HG02840 (cell line): ENCODE data around the gene LRP6.
"Not testable (repeated sequence)": the region's sequence is repeated elsewhere in the genome, so short reads cannot be mapped to it uniquely, and the experiment has no call there.

Source experiments
- ATAC-seq: cut with Tn5 transposase; IDR thresholded peaks from one replicate; pipeline ENCODE4 v1.9.1; 2021; ENCODE audit warnings: mild to moderate bottlenecking, moderate library complexity, moderate number of reproducible peaks; ENCODE audit not compliant: unreplicated experiment, low FRiP score

LRP6 gene

GRCh38 chr12:12266873-12267741 is at the start of gene LRP6:
TSS of gene LRP6 (minus strand) at chr12:12267044. CDS start at chr12:12266735, 309 bp downstream.
- ATAC-seq, result peak; percentile 66

GRCh38 chr12:12315838-12316237 is 49.0 kb upstream of the LRP6 start:
- ATAC-seq, result no peak

DNA sequence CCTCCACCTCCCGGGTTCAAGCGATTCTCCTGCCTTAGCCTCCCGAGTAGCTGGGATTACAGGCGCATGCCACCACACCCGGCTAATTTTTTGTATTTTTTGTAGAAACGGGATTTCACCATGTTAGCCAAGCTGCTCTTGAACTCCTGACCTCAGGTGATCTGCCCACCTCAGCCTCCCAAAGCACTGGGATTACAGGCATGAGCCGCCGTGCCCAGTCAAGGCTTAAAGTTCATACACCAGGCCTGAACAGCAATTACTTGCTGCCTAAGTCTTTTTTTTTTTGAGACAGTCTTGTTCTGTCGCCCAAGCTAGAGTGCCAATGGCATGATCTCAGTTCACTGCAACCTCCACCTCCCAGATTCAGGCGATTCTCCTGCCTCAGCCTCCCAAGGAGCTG is 43.9 kb upstream of the LRP6 start:
- ATAC-seq, result not testable (repeated sequence)

- ATAC-seq, result no peak
These were observed 38.9 kb upstream of the LRP6 start for GRCh38 chr12:12305568-12306300.

DNA sequence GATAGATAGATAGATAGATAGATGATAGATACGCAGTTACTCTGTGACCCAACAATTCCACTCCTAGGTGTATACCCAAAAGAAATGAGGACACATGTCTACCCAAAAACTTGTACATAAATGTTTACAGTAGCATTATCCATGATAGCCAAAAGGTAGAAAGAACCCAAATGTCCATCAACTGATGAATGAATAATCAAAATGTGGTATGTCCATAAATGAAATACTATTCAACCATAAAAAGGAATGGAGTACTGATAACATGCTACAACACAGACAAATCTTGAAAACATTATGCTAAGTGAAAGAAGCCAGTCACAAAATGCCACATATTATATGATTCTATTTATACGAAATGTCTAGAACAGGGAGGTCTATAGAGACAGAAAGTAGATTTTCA is 36.1 kb upstream of the LRP6 start:
- no peak for ATAC-seq

- ATAC-seq, result no peak
These were observed 34.3 kb upstream of the LRP6 start for GRCh38 chr12:12301122-12301521.

GRCh38 chr12:12297201-12297830 is 30.5 kb upstream of the LRP6 start:
- no peak for ATAC-seq

DNA sequence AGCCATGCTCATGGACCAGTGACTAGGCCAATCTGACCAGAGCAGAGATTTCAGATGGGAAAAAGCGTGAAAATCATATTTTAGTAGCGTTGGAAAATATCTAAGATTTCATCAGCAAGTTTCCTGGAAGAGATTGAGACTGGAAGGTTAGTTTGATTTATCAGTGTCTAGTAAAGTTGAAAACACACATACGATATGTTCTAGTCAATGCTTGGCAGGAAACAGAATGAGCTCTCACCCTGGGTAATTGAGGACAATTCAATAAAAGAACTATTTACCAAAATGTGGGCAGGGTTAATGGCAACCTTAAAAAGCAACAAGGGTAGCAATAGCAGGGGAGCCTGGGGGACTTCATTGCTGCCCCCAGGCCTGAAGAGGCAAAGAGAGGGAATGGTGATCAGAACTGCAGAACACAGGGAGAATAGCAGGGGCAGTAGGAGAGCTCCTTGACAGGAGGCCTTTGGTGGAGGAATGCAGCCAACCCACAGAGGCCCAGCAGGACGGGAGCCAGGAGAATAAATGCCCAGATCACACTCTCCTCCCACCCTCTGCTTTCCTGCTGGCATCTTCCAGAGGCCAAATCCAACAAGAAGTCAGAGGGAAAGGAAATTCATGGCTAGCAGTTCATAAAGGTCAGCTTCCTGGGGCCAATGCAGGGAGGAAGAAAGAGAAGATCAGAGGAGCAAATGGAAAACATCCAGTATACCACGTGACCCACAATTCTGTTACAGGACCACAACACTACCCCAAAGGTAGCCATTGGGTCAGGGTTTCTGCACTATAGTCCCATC is 27.6 kb upstream of the LRP6 start:
- ATAC-seq, result no peak

GRCh38 chr12:12290206-12290605 is 23.4 kb upstream of the LRP6 start:
- no peak for ATAC-seq

DNA sequence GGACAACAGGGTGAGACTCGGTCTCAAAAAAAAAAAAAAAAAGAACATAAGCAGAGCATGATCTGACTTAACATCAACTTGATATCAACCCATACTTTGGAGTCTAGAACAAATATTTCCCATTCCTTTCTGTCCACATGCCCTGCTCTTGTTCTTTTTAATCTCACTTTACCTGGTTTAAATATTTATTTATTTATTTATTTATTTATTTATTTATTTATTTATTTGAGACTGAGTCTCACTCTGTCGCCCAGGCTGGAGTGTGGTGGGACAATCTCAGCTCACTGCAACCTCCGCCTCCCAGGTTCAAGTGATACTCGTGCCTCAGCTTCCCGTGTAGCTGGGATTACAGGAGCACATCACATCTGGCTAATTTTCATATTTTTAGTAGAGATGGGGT is 19.6 kb upstream of the LRP6 start:
- no peak for ATAC-seq

DNA sequence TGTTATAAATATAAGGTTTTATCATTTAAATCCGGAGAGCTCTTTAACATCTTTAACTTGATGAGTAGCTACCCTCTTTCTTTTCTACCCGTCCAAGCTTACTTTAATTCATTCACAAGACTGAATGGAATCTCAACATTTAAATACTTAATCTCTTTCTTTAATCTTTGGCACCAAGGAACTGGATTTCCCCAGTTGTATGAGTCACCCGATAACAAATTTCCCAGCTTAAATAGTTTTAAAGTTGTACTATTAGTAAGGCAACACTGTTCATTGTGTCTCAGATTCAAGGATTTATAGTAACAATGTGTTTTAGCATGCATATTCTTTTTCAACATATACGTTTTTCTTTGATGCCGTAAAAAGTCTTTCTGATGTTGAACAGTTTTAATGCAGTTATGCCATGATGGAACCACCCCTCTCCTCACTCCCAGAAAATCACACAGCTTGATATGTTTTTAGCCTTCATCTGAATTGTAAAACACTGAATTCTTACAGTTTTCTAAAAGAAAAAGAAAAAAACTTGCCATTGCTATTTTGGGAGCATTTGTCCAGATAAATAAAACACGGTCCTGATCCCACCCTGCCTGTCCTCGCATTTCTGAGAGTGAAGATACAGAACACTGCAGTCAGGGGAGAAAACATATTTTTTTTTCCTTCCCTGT is 16.0 kb upstream of the LRP6 start:
- ATAC-seq, result no peak

GRCh38 chr12:12282202-12282601 is 15.4 kb upstream of the LRP6 start:
- ATAC-seq, result no peak

- ATAC-seq, result no peak
These were observed 14.3 kb upstream of the LRP6 start for GRCh38 chr12:12281134-12281533.

GRCh38 chr12:12278899-12279298 is 12.1 kb upstream of the LRP6 start:
- ATAC-seq, result no peak

- no peak for ATAC-seq
These were observed 9.0 kb upstream of the LRP6 start for GRCh38 chr12:12275874-12276273.

GRCh38 chr12:12273291-12273957 is 6.6 kb upstream of the LRP6 start:
- ATAC-seq, result no peak

- ATAC-seq, result no peak
These were observed 6.0 kb upstream of the LRP6 start for GRCh38 chr12:12272869-12273268.

- ATAC-seq, result no peak
These were observed 3.4 kb upstream of the LRP6 start for GRCh38 chr12:12270226-12270625.

DNA sequence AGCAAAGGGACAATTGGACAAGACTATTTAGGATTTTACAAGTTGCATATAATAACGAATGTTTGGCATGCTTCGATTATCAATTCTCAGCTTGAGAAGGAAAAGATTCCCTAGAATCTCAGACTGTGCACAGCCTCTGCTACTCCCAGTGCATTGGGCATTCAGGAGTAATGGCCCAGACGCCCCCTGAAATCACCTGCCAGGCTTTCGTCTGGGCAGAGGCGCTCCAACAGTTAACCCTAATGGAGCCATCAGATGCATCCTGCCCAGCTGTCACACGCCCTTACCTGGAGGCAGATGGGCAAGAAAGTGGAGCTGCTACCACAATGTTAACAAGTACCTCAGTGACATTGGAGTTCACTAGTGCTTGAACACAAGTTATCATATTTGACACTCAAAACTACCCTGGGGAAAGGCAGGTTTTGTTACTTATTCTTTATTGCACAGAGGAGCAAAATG is 927 bp upstream of the LRP6 start:
- ATAC-seq, result no peak
